ENCODE results near the gene OS9. TPM values are rescaled to one million over a fixed set of nuclear protein-coding genes. Genes with fewer than 3 reads are reported as not detected.
A peak's percentile ranks its signal among the peaks of the same experiment; 100 is the strongest.

Gene OS9
- total and polyA plus RNA-seq, 9 of the 15 experiments (the other 6 are each of a cell fraction or from before 2014, with no cell fraction given) = 4.6 to 105 (median 89.5) TPM

DNA sequence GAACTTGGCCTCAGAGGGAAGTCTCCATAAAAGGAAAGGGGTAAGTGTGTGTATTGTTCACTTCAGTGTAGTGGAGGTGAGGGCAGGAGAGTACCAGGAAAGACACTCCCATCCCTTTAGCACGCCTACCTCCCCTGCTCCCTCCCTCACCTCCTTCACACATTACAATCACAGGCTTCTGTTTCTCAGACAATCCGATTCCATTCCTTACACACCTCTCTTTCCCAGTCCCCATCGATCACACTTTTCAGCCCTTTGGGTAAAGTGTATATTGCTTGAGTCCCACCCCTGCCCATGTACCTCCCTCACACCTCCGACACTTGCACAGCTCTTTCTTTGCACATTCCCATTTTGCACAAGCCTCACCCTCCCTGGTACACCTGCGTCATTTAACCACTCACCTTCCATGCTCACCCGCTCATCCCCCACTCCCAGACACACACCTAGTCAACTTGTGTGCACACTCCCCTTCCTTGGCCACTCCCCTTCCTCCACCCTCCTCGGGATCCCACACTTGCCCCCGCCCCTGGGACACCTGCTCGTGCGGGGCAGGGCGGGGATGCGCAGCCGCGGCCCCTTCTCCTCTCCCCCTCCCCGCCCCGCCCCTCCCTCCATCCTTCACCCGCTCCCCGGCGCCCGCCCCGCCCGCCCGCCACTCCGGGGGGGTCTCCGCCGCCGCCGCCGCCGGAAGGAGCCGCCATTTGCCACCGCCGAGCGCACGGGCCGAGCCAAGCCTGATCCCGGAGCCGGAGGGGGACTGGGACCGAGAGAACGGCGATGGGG, 60.7 kb downstream of the OS9 start, which contains the start of gene MARCHF9 (continued):
- TF ChIP-seq KHSRP (IDR thresholded peaks at IDR 0.05) = no peak
- no peak for TF ChIP-seq NUFIP1 (IDR thresholded peaks at IDR 0.05; ENCODE audit: partially characterized antibody)
- TF ChIP-seq MAFG (tag; conservative IDR thresholded peaks at IDR 0.05) = no peak
- TF ChIP-seq, protein P1, sequence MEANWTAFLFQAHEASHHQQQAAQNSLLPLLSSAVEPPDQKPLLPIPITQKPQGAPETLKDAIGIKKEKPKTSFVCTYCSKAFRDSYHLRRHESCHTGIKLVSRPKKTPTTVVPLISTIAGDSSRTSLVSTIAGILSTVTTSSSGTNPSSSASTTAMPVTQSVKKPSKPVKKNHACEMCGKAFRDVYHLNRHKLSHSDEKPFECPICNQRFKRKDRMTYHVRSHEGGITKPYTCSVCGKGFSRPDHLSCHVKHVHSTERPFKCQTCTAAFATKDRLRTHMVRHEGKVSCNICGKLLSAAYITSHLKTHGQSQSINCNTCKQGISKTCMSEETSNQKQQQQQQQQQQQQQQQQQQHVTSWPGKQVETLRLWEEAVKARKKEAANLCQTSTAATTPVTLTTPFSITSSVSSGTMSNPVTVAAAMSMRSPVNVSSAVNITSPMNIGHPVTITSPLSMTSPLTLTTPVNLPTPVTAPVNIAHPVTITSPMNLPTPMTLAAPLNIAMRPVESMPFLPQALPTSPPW (CRISPR knock-in tag; IDR thresholded peaks at IDR 0.05) = peak; percentile 91
- TF ChIP-seq HEY1 (CRISPR knock-in tag; IDR thresholded peaks at IDR 0.05; ENCODE audit: borderline replicate concordance) = no peak
- TF ChIP-seq ETV1 (tag; conservative IDR thresholded peaks at IDR 0.05; ENCODE audit: low read depth) = no peak
- TF ChIP-seq, protein P2, sequence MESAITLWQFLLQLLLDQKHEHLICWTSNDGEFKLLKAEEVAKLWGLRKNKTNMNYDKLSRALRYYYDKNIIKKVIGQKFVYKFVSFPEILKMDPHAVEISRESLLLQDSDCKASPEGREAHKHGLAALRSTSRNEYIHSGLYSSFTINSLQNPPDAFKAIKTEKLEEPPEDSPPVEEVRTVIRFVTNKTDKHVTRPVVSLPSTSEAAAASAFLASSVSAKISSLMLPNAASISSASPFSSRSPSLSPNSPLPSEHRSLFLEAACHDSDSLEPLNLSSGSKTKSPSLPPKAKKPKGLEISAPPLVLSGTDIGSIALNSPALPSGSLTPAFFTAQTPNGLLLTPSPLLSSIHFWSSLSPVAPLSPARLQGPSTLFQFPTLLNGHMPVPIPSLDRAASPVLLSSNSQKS (CRISPR knock-in tag; IDR thresholded peaks at IDR 0.05) = no peak
- TF ChIP-seq, protein P3, sequence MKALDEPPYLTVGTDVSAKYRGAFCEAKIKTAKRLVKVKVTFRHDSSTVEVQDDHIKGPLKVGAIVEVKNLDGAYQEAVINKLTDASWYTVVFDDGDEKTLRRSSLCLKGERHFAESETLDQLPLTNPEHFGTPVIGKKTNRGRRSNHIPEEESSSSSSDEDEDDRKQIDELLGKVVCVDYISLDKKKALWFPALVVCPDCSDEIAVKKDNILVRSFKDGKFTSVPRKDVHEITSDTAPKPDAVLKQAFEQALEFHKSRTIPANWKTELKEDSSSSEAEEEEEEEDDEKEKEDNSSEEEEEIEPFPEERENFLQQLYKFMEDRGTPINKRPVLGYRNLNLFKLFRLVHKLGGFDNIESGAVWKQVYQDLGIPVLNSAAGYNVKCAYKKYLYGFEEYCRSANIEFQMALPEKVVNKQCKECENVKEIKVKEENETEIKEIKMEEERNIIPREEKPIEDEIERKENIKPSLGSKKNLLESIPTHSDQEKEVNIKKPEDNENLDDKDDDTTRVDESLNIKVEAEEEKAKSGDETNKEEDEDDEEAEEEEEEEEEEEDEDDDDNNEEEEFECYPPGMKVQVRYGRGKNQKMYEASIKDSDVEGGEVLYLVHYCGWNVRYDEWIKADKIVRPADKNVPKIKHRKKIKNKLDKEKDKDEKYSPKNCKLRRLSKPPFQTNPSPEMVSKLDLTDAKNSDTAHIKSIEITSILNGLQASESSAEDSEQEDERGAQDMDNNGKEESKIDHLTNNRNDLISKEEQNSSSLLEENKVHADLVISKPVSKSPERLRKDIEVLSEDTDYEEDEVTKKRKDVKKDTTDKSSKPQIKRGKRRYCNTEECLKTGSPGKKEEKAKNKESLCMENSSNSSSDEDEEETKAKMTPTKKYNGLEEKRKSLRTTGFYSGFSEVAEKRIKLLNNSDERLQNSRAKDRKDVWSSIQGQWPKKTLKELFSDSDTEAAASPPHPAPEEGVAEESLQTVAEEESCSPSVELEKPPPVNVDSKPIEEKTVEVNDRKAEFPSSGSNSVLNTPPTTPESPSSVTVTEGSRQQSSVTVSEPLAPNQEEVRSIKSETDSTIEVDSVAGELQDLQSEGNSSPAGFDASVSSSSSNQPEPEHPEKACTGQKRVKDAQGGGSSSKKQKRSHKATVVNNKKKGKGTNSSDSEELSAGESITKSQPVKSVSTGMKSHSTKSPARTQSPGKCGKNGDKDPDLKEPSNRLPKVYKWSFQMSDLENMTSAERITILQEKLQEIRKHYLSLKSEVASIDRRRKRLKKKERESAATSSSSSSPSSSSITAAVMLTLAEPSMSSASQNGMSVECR (CRISPR knock-in tag; IDR thresholded peaks at IDR 0.05) = no peak
- TF ChIP-seq BRD4 (IDR thresholded peaks at IDR 0.05) = no peak
- TF ChIP-seq RFX5 (IDR thresholded peaks at IDR 0.05; ENCODE audit: low read depth, low read length) = no peak
- TF ChIP-seq SMARCE1 (IDR thresholded peaks at IDR 0.05) = peak; percentile 30; the same call in 1 of the 2 replicates
- TF ChIP-seq ZNF583 (CRISPR knock-in tag; IDR thresholded peaks at IDR 0.05) = no peak
- TF ChIP-seq, protein P4, sequence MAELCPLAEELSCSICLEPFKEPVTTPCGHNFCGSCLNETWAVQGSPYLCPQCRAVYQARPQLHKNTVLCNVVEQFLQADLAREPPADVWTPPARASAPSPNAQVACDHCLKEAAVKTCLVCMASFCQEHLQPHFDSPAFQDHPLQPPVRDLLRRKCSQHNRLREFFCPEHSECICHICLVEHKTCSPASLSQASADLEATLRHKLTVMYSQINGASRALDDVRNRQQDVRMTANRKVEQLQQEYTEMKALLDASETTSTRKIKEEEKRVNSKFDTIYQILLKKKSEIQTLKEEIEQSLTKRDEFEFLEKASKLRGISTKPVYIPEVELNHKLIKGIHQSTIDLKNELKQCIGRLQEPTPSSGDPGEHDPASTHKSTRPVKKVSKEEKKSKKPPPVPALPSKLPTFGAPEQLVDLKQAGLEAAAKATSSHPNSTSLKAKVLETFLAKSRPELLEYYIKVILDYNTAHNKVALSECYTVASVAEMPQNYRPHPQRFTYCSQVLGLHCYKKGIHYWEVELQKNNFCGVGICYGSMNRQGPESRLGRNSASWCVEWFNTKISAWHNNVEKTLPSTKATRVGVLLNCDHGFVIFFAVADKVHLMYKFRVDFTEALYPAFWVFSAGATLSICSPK (IDR thresholded peaks at IDR 0.05; ENCODE audit: borderline replicate concordance) = no peak
- no peak for TF ChIP-seq ELF1 (tag; IDR thresholded peaks at IDR 0.05)
- no peak for TF ChIP-seq MCM3 (IDR thresholded peaks at IDR 0.05)
- TF ChIP-seq POLR2AphosphoS2 (IDR thresholded peaks at IDR 0.05; ENCODE audit: low read length) = no peak
- no peak for TF ChIP-seq DIDO1 (tag; IDR thresholded peaks at IDR 0.05; ENCODE audit: low read depth)
- TF ChIP-seq HDAC6 (IDR thresholded peaks at IDR 0.05; ENCODE audit: low read depth, low read length) = no peak
- TF ChIP-seq RBFOX2 (IDR thresholded peaks at IDR 0.05; ENCODE audit: low read depth, low read length) = no peak; the same call in 1 of the 2 replicates
- no peak for TF ChIP-seq ZNF780A (CRISPR knock-in tag; IDR thresholded peaks at IDR 0.05)
